ENCODE measurements around the gene TRIOBP. TPM values are rescaled to one million over a fixed set of nuclear protein-coding genes. Genes with fewer than 3 reads are reported as not detected.
A peak's percentile ranks its signal among the peaks of the same experiment; 100 is the strongest.

The TRIOBP gene
- total and polyA plus RNA-seq, 2 of the 13 experiments (the other 11 are each of a cell fraction or from before 2014, with no cell fraction given), result 6.1 to 15.4 TPM

DNA sequence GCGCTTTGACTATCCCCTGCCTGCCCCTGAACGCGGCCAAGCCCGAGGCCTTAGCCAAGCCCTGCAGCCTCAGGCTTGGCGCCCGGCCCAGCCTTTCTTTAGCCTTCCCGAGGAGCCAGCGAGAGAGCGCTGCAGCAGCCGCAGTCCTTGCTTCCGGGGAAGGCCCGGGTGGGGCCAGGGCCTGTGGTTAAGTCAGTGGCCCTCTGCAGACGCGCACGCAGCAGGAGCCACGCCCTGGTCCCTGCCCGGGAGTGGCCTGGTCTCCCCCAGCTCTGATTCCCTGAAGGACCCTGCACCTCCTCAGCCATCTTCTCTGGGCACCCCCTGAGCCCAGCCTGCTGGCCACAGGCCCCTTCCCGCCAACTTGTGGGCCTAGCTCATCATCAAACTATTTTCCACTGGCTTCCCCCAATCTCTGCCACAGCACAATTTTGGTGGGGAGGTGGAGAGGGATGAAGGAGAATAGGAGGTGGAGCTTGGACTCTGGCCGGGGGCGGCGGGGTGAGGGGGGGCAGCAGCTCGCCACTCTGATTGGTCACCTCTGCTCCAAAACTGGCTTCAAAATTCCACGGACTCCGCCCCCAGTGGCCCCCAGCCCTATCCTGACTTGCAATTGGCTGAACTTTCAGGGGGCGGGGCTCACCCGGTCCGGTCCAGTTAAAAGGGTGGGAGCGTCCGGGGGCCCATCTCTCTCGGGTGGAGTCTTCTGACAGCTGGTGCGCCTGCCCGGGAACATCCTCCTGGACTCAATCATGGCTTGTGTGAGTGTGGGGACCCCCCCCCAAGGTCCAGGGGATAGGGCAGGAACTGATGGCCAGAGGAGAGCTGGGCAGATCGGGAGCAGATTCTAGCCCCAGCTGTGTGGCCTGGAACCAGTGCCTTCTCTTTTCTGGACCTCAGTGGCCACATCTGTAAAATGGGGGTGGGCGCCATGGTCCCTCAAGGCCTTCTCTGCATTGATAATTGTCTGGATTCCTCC lies 21.6 kb upstream of the TRIOBP start, which contains the start of gene LGALS1 (continued):
- TF ChIP-seq, protein P1, sequence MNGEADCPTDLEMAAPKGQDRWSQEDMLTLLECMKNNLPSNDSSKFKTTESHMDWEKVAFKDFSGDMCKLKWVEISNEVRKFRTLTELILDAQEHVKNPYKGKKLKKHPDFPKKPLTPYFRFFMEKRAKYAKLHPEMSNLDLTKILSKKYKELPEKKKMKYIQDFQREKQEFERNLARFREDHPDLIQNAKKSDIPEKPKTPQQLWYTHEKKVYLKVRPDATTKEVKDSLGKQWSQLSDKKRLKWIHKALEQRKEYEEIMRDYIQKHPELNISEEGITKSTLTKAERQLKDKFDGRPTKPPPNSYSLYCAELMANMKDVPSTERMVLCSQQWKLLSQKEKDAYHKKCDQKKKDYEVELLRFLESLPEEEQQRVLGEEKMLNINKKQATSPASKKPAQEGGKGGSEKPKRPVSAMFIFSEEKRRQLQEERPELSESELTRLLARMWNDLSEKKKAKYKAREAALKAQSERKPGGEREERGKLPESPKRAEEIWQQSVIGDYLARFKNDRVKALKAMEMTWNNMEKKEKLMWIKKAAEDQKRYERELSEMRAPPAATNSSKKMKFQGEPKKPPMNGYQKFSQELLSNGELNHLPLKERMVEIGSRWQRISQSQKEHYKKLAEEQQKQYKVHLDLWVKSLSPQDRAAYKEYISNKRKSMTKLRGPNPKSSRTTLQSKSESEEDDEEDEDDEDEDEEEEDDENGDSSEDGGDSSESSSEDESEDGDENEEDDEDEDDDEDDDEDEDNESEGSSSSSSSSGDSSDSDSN (CRISPR knock-in tag; IDR thresholded peaks at IDR 0.05), result peak; percentile 84
- TF ChIP-seq POLR2A (IDR thresholded peaks at IDR 0.05; ENCODE audit: insufficient read depth in 1 of 2, low read depth in 2 of 2, low read length in 2 of 2) (peak; percentile 39 to 74; a peak in 3 of 4 replicates), KDM5A (IDR thresholded peaks at IDR 0.05; ENCODE audit: borderline replicate concordance, low read length) (peak; percentile 40; the same call in 1 of the 2 replicates), ELF3 (CRISPR knock-in tag; IDR thresholded peaks at IDR 0.05) (peak; percentile 37; the same call in 1 of the 2 replicates), GABPA (IDR thresholded peaks at IDR 0.05; ENCODE audit: low read depth, low read length) (no peak), GABPA (CRISPR knock-in tag; IDR thresholded peaks at IDR 0.05; ENCODE audit: low read depth) (peak; percentile 36; the same call in 1 of the 2 replicates), SIN3A (IDR thresholded peaks at IDR 0.05; ENCODE audit: borderline replicate concordance, low read depth, low read length) (peak; percentile 22; the same call in 1 of the 2 replicates), ZNF572 (CRISPR knock-in tag; IDR thresholded peaks at IDR 0.05) (no peak), DR1 (CRISPR knock-in tag; IDR thresholded peaks at IDR 0.05) (peak; percentile 78), ATF7 (IDR thresholded peaks at IDR 0.05) (no peak), ATF7 (CRISPR knock-in tag; IDR thresholded peaks at IDR 0.05) (peak; percentile 51; the same call in 1 of the 2 replicates), YEATS4 (CRISPR knock-in tag; IDR thresholded peaks at IDR 0.05; ENCODE audit: borderline replicate concordance) (peak; percentile 21; the same call in 1 of the 2 replicates)
- TF ChIP-seq, protein P2, sequence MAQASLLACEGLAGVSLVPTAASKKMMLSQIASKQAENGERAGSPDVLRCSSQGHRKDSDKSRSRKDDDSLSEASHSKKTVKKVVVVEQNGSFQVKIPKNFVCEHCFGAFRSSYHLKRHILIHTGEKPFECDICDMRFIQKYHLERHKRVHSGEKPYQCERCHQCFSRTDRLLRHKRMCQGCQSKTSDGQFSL (CRISPR knock-in tag; IDR thresholded peaks at IDR 0.05), result 0 out of 2 replicates have a peak, but pooled peaks have one; percentile 61
- TF ChIP-seq, protein P3, sequence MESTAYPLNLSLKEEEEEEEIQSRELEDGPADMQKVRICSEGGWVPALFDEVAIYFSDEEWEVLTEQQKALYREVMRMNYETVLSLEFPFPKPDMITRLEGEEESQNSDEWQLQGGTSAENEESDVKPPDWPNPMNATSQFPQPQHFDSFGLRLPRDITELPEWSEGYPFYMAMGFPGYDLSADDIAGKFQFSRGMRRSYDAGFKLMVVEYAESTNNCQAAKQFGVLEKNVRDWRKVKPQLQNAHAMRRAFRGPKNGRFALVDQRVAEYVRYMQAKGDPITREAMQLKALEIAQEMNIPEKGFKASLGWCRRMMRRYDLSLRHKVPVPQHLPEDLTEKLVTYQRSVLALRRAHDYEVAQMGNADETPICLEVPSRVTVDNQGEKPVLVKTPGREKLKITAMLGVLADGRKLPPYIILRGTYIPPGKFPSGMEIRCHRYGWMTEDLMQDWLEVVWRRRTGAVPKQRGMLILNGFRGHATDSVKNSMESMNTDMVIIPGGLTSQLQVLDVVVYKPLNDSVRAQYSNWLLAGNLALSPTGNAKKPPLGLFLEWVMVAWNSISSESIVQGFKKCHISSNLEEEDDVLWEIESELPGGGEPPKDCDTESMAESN (CRISPR knock-in tag; conservative IDR thresholded peaks at IDR 0.05), result 0 out of 2 replicates have a peak, but pooled peaks have one; percentile 18
- TF ChIP-seq, protein P4, sequence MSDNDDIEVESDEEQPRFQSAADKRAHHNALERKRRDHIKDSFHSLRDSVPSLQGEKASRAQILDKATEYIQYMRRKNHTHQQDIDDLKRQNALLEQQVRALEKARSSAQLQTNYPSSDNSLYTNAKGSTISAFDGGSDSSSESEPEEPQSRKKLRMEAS (IDR thresholded peaks at IDR 0.05), result peak; percentile 49; the same call in 1 of the 2 replicates
- TF ChIP-seq, protein P5, sequence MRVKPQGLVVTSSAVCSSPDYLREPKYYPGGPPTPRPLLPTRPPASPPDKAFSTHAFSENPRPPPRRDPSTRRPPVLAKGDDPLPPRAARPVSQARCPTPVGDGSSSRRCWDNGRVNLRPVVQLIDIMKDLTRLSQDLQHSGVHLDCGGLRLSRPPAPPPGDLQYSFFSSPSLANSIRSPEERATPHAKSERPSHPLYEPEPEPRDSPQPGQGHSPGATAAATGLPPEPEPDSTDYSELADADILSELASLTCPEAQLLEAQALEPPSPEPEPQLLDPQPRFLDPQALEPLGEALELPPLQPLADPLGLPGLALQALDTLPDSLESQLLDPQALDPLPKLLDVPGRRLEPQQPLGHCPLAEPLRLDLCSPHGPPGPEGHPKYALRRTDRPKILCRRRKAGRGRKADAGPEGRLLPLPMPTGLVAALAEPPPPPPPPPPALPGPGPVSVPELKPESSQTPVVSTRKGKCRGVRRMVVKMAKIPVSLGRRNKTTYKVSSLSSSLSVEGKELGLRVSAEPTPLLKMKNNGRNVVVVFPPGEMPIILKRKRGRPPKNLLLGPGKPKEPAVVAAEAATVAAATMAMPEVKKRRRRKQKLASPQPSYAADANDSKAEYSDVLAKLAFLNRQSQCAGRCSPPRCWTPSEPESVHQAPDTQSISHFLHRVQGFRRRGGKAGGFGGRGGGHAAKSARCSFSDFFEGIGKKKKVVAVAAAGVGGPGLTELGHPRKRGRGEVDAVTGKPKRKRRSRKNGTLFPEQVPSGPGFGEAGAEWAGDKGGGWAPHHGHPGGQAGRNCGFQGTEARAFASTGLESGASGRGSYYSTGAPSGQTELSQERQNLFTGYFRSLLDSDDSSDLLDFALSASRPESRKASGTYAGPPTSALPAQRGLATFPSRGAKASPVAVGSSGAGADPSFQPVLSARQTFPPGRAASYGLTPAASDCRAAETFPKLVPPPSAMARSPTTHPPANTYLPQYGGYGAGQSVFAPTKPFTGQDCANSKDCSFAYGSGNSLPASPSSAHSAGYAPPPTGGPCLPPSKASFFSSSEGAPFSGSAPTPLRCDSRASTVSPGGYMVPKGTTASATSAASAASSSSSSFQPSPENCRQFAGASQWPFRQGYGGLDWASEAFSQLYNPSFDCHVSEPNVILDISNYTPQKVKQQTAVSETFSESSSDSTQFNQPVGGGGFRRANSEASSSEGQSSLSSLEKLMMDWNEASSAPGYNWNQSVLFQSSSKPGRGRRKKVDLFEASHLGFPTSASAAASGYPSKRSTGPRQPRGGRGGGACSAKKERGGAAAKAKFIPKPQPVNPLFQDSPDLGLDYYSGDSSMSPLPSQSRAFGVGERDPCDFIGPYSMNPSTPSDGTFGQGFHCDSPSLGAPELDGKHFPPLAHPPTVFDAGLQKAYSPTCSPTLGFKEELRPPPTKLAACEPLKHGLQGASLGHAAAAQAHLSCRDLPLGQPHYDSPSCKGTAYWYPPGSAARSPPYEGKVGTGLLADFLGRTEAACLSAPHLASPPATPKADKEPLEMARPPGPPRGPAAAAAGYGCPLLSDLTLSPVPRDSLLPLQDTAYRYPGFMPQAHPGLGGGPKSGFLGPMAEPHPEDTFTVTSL (CRISPR knock-in tag; IDR thresholded peaks at IDR 0.05; ENCODE audit: borderline replicate concordance), result no peak
